Stimulated activated CD8-positive, alpha-beta memory T cell treated with anti-CD3 and anti-CD28 coated beads, Interleukin-15, amount 100 ng/mL, for 48 hours (primary cell): ENCODE data around the gene RUNX1.

Experiments
- DNase-seq, 2 donors: peaks; one replicate each; pipeline ENCODE4 v3.0.0-alpha.2; 2020; ENCODE audit warnings: low read depth in 2 of 2

RUNX1 gene

DNA sequence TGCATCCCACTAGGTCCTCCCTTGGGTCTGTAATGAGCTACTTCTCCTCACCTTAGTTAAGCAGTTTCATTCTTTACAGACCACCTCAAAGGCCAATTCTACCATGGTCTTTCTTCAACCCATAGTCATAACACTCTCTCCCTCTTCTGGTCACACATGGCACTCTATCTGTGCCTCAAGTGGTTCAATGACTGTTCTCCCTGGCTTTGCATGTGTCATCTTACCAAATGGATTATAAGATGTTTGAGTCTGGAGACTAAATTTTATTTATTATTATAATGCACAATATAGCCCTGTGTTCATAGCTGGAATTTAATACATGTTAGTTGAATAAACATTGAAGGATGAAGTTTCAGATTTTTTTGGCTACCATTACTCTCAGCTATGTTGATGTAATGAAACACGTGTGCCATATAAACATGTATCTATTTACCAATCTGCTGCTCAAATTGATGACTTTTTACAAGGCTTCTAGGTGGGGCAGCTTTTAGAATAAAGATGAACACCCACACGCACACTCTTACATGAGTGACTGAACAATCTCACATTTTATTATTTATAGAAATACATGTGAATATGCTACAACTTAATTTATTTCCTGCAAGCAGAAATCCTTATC, 102.1 kb downstream of the RUNX1 start:
- no peak for DNase-seq

- DNase-seq: no peak
Measured at GRCh38 chr21:34946385-34946840, 102.7 kb downstream of the RUNX1 start.

GRCh38 chr21:34945288-34945687, 103.8 kb downstream of the RUNX1 start:
- no peak for DNase-seq

DNA sequence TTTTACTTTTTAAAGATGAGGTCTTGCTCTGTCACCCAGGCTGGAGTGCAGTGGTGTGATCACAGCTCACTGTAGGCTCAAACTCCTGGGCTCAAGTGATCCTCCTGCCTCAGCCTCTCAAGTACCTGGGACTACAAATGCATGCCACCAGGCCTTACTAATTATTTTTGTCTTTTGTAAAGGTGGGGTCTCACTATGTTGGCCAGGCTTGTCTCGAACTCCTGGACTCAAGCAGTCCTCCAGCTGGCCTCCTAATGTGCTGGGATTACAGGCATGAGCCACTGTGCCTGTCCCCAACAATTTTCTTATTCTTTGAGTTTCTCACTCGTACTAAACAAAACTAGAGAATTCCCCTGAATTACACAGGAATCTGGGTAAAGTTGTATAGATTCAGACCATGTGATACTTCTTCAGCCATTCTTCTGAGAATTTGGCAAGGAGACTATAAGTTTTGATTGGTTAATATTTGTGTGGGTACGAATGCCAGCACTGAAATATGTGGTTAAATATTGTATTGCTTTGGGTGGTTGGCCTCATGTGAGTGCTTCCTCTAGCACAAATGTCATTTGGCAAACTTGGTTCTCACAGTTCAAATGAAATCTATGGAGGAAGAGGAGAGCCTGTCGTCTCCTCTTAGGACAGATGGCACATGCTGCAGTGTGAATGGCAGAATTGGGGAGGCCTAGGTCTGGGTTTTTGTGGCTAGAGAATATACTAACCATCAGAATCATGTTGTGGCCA, 104.9 kb downstream of the RUNX1 start:
- DNase-seq: no peak

- DNase-seq: no peak
Measured at GRCh38 chr21:34942911-34943310, 106.2 kb downstream of the RUNX1 start.

GRCh38 chr21:34941162-34941561, 107.9 kb downstream of the RUNX1 start:
- no peak for DNase-seq

- no peak for DNase-seq
Measured at GRCh38 chr21:34939673-34940331, 109.3 kb downstream of the RUNX1 start.

- DNase-seq: no peak
Measured at GRCh38 chr21:34938089-34938764, 110.9 kb downstream of the RUNX1 start.

DNA sequence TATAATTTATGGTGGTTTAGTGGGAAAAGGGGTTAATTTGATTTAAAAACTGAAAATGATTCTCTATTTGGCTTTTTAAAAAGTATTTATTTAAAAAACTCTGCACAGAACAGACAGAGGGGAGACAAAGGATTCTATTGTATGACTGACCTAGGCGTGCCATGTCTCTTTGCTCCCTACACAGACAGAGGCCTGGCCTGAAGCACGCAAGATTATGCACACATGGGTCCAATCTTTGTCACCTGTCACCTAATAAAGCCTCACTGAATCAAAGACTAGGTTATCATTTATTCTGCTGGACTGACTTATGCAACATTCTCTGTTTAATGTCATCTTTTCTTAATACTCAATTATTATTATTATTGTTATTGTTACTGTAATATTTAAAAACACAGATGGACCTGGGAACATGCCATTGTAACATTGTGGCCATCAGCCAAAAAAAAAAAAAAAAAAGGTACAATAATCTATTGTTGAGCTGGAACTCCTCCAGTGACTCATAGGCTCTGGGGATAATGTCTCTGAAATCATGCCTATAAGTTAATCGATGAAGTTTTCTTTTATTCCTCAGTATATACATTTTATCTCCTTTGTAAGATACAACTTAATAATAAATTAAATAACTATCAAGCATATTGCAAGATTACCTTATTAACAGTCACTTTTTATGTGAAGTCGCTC, 112.1 kb downstream of the RUNX1 start:
- no peak for DNase-seq

DNA sequence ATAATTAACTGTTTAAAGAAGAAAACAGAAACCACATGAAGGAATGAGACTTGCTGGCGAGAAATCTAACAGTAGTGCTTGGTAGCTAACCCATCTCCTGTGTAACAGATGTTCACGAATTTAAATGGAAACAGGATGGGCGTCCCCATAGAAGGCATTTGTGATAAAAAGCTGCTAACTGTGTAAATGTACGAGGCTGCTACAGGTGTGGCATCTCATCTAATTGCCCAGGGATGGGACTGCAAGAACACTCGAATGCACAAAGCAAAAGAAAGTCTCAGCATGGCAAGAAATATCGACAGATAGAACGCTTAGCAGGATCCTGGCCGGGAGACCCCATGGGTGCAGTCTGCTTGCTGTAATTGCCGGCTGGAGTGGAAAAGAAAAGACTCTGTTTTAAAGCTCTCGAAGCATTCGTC, 112.7 kb downstream of the RUNX1 start:
- DNase-seq: no peak

GRCh38 chr21:34935898-34936297, 113.2 kb downstream of the RUNX1 start:
- no peak for DNase-seq

DNA sequence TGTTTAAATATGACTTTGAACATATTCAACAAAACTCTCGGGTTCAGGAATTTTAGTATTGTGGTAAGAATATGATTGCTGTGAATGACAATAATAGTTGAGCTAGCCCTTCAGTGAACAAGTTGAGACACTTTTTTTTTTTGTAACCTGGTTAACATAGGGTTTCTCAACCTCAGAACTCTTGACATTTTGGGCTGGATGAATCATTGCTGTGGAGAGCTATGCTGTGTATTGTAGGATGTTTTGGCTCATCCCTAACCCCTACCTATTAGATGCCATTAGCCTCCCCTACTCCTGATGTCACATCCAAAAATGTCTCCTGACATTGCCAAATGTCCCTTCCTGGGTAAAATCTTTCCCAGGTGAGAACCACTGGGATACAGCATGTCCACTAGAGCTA, 113.7 kb downstream of the RUNX1 start:
- no peak for DNase-seq

DNA sequence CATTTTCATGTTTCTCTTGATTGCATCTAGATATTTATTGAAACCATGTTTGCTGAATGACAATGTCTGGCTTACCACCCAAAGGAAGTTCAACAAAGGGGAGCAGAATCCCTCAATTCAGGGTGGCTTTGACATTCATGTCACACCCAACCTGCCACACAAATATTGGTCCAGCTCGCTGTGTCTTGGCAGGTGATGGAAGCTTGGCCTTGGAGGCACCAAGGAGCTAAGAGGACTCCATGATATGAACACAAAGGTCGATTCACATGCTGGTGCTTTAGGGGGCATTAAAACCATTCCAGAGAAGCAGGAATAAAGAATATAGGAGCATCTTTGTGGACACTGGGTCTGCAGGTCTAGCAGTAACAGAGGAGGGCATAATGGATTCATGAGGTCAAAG, 114.8 kb downstream of the RUNX1 start:
- DNase-seq: no peak

DNA sequence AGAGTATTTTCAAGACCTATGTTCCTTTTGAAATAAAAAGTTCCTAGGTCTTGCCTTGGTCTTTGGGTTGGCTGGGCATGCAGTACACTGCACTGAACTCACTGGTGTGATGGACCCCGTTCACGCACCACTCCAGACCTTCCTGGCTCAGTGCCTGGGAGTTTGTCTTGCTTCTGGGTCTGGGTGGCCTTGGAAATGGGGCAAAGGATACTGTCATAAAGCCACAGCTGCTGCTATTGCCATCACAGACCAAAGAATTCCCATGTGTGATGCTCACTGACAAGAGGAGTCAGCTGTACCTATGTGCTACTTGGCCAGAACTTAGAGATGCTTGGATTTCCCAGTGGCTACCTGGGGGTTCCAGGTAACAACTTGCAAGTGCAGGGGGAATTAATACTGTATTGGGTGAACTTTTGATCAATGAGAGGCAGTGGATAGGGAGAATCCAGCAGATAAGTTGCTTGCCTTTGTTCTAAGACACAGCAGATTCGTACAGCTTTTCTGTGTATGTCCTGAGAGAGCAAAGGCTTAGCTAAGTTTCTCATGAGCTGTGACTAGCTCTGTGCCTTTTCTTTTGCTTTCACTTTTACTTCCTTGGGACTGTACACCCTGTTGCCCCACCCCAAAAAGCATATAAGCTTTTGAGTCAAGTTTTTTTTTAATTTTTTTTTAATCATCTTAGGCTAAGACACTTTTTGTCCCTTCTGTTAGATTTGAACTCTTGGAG, 115.3 kb downstream of the RUNX1 start:
- DNase-seq: no peak

GRCh38 chr21:34932233-34932632, 116.9 kb downstream of the RUNX1 start:
- DNase-seq: no peak

GRCh38 chr21:34930971-34931370, 118.1 kb downstream of the RUNX1 start:
- no peak for DNase-seq

- DNase-seq: no peak
Measured at GRCh38 chr21:34928637-34929036, 120.5 kb downstream of the RUNX1 start.

- DNase-seq: no peak
Measured at GRCh38 chr21:34927992-34928391, 121.1 kb downstream of the RUNX1 start.

DNA sequence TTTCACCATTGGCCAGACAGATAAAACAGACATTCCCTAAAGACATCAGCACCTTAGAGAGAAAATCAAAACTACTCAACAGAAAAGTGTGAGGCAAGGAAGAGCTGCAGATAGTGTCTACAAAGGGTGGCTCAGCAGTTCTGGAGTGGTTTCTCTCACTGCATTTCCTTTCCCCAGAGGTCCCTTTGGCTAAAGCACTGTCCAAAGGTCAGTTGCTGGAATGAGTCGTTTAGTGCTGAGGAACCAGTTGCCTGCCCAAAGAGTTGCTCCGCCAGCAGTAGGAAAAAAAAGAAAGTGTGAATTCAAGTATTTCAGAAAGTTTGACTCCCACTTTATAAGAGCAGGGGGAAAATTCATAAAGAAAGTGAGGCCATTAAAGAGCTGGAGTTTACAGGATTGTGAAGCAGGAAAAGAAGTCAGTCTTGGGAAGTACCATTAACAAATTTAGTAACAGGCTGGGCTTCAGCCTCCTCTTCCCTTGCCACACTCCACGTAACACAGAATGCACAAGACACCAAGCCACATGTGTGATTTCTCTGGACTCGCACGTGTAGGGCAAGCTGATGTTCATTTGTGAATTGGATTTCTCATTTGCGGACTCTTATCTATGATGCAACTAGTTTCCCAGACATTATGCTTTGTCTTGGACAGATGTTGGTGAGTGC, 122.2 kb downstream of the RUNX1 start:
- DNase-seq: no peak

DNA sequence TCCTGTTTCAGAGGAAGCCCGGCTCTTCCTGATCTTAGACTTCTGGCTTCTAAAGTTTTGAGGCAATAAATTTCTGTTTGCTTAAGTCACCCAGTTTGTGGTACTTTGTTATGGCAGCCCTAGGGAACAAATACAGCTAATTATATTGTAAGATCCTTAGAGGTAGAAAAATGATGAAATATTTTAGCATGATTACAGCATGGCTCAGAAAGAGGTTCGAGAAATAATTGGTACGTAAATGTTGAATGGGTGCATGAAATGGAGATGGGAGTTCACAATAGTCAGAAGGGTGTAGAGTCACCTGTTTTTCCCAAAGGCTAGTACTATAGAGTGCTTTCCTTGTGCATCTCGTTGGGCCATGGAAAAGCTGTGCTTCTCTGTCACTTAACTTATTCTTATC, 123.5 kb downstream of the RUNX1 start:
- no peak for DNase-seq
